ENCODE data around the gene FMNL3. TPM values are rescaled to one million over a fixed set of nuclear protein-coding genes. Genes with fewer than 3 reads are reported as not detected.

Gene FMNL3
- total and polyA plus RNA-seq, 2 of the 8 experiments (the other 6 are each of a cell fraction or from before 2014, with no cell fraction given) = 8.6 to 29.0 TPM

DNA sequence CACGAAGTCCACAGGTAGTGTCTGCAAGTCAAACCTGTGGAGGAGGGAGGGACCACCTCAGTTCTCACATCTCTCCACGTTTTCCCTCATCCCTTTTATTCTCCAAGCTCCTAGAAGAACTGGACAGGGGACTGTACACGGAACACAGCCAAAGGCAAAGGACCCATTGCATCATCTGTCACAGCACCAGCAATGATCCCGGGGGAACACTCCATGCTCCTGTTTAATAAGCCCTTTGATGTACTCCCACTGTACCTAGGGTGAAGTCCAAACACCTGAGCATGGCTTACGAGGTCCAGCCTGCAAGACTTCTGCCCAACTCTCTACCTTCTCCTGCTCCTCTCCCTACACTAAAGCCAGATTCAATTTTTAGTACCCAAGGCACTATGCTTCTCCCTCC is 57.3 kb downstream of the FMNL3 start (continued):
- TF ChIP-seq KDM4A (IDR thresholded peaks at IDR 0.05; ENCODE audit: low read depth, low read length, severe bottlenecking) = no peak

Data from H1 (cell line).